ENCODE measurements around the gene GRIK5.
A peak's percentile ranks its signal among the peaks of the same experiment; 100 is the strongest.

The GRIK5 gene

DNA sequence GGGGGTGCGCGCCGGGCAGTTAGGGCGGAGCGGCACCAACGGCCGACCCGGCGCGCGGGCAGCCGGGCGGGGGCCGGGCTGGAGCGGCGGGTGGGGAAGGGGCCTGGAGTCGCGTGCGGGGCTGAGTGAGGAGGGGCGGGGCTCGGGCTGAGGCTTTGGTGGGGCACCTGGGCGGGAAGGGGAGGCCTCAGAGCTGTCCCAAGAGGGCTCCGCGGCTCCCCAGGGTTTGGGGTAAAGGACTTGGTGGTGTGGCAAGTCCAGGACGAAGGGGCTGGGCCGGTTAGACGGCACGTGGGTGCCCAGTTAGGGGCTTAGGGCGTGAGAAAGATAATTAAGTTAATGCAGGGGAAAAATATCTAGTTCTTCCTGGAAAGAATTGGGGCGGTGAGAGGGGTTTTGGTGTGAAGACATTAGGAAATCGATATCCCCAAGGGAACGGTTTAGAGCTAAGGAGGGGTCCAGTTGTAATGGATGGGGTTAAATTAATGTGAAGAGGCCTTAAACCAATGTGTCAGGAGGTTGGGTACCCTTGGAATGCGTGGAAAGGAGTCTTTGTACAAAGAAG lies 6.5 kb upstream of the GRIK5 start:
- Histone ChIP-seq H3K27me3 (ENCODE audit: control insufficient read depth in 1 of 2, insufficient read depth in 2 of 2, low read length in 2 of 2) (no peaks in the 10 kb centered on the region), H3K4me3 (ENCODE audit: low read length in 2 of 2) (peak overlapping the region; percentile 78 to 91), H3K9me3 (ENCODE audit: control insufficient read depth in 2 of 2, low read length in 2 of 2) (no peaks in the 10 kb centered on the region), H3K9ac (ENCODE audit: low read length in 2 of 2) (peak overlapping the region; percentile 91 to 92), H3K4me1 (ENCODE audit: control insufficient read depth, insufficient read depth, low read length) (peaks cover 19% of the 10 kb centered on the region), H3K27ac (ENCODE audit: low read length) (peak overlapping the region; percentile 46), H3K36me3 (ENCODE audit: control insufficient read depth in 2 of 2, insufficient read depth in 2 of 2, low read length in 2 of 2) (peaks cover 20 to 31% of the 10 kb centered on the region in 2 donors)

DNA sequence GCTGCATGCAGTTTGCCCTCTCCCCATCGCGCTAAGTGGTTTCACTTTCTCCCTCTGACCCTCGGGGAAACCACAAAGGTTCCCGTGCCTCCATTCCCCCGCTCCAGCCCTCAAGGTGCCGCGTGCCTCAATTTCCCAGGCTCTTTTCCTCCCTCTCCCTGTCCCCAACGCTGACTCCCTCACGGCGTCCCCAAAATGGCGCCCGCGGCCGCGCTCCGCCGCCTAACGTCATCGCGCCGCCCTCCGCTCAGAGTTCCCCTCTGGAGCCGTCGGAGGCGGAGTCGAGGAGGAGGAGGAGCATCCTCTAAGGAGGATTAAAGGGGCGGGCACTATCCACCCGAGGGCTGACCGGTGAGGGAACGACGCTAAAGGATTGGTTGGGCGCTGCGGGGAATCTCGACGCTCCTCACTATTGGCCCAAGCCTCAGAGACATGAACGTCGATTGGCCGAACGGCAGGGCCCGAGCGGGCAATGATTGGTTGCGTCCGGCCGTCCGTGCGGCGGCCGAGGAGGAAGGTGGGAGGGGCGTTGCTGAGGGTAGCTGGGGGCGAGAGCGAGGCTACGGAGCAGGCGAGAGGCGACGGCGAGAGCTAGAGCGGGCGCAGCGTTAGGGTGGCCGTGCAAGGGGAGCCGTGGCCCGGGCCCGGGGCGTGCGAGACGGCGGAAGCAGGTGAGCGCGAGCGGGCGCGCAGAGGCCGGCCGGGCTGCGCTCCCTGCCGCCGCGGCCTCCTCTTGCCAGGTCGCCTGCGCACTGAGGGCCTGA lies 5.8 kb upstream of the GRIK5 start, which contains the start of gene ZNF574:
Gene ZNF574 (plus strand): TSS at position 551 of the 764 bp plus-strand sequence. CDS start 2,441 bp downstream, outside the sequence.
- Histone ChIP-seq H3K27me3 (ENCODE audit: control insufficient read depth in 1 of 2, insufficient read depth in 2 of 2, low read length in 2 of 2) (no peaks in the 10 kb centered on the region), H3K9me3 (ENCODE audit: control insufficient read depth in 2 of 2, low read length in 2 of 2) (no peaks in the 10 kb centered on the region), H3K27ac (ENCODE audit: low read length) (peak within 1 kb of the TSS; percentile 99), H3K36me3 (ENCODE audit: control insufficient read depth in 2 of 2, insufficient read depth in 2 of 2, low read length in 2 of 2) (peaks cover 14 to 24% of the 10 kb centered on the region in 2 donors), H3K9ac (ENCODE audit: low read length in 2 of 2) (peak within 1 kb of the TSS; percentile 99 to 100), H3K4me3 (ENCODE audit: low read length in 2 of 2) (peak within 1 kb of the TSS; percentile 91 to 96), H3K4me1 (ENCODE audit: control insufficient read depth, insufficient read depth, low read length) (peaks cover 20% of the 10 kb centered on the region)

DNA sequence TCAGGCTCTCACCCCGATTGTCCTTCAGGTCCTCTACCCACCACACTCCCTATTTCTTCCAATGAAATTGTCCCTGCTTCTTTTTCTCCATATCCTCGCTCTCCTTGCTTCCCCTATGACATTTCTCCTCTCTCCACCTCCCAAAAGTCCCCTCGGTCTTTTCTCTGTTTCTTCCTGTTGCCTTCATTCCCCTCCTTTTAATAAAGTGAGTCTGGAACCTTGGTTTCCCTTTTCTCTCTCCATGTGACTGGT lies 5.3 kb upstream of the GRIK5 start:
- Histone ChIP-seq H3K36me3 (ENCODE audit: control insufficient read depth in 2 of 2, insufficient read depth in 2 of 2, low read length in 2 of 2) (peaks cover 9 to 19% of the 10 kb centered on the region in 2 donors), H3K4me1 (ENCODE audit: control insufficient read depth, insufficient read depth, low read length) (peaks cover 25% of the 10 kb centered on the region), H3K27me3 (ENCODE audit: control insufficient read depth in 1 of 2, insufficient read depth in 2 of 2, low read length in 2 of 2) (no peaks in the 10 kb centered on the region), H3K9ac (ENCODE audit: low read length in 2 of 2) (peak overlapping the region; percentile 99 to 100), H3K9me3 (ENCODE audit: control insufficient read depth in 2 of 2, low read length in 2 of 2) (no peaks in the 10 kb centered on the region), H3K4me3 (ENCODE audit: low read length in 2 of 2) (peak overlapping the region; percentile 91 to 96), H3K27ac (ENCODE audit: low read length) (peak overlapping the region; percentile 99)

DNA sequence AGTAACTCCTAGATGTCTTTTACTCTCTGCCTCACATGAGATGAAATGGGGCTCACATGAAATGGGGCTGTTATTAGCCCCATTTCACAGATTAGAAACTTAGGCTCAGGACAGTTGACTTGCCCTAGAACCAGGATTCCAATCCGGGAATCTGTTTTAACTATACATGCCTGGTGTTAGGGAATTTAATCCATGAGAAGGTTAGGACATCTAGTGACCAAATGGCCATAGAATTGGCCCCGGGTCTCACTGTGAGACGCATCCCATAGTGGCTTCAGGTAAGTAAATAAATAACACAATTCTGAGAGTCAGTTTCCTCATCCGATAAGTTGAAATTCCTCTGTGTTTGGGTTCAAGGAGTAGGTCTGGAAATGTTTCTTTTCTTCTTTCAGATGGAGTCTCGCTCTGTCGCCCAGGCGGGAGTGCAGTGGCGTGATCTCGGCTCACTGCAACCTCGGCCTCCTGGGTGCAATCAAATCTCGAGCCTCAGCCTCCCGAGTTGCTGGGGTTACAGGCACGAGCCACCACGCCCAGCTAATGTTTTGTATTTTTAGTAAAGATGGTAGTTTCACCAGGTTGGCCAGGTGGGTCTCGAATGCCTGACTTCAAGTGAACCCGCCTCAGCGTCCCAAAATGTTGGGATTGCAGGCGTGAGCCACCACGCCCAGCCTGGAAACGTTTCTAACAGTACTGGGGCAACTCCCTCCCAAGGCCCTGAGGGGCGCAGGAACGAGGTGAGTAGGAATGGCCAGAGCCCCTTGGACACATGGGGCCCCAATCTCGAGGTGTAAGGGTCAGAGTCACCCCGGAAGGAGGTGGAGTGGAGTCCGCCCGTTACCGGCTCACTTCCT lies 4.7 kb upstream of the GRIK5 start:
- H3K36me3 ChIP-seq (ENCODE audit: control insufficient read depth in 2 of 2, insufficient read depth in 2 of 2, low read length in 2 of 2) = peaks cover 3 to 14% of the 10 kb centered on the region in 2 donors
- no peaks in the 10 kb centered on the region for H3K9me3 ChIP-seq (ENCODE audit: control insufficient read depth in 2 of 2, low read length in 2 of 2)
- peak overlapping the region; percentile 99 for H3K27ac ChIP-seq (ENCODE audit: low read length)
- H3K4me1 ChIP-seq (ENCODE audit: control insufficient read depth, insufficient read depth, low read length) = peaks cover 27% of the 10 kb centered on the region
- peak overlapping the region; percentile 91 to 96 for H3K4me3 ChIP-seq (ENCODE audit: low read length in 2 of 2)
- no peaks in the 10 kb centered on the region for H3K27me3 ChIP-seq (ENCODE audit: control insufficient read depth in 1 of 2, insufficient read depth in 2 of 2, low read length in 2 of 2)
- peak overlapping the region; percentile 99 to 100 for H3K9ac ChIP-seq (ENCODE audit: low read length in 2 of 2)

DNA sequence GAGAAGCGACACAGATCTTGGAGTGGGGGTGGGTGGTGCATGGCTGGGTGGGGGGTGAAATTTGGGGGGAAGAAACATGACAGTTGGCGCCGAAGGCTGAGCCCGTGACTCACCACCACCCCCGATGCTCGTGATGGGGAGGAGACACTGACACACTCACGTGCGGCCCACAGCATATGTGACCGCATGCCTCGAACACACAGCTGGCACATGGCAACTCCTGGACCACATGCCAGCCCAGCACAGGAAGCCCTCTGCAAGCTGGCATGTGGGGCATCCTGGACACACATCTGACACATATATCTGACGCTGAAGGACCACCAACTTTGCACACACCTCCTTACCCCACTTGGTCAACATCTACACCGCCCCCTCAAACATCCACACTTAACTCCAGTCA lies 1.2 kb upstream of the GRIK5 start:
- no peak overlapping the region for H3K4me3 ChIP-seq (ENCODE audit: low read length in 2 of 2)
- H3K27ac ChIP-seq (ENCODE audit: low read length) = no peak overlapping the region
- peaks cover 27% of the 10 kb centered on the region for H3K4me1 ChIP-seq (ENCODE audit: control insufficient read depth, insufficient read depth, low read length)

DNA sequence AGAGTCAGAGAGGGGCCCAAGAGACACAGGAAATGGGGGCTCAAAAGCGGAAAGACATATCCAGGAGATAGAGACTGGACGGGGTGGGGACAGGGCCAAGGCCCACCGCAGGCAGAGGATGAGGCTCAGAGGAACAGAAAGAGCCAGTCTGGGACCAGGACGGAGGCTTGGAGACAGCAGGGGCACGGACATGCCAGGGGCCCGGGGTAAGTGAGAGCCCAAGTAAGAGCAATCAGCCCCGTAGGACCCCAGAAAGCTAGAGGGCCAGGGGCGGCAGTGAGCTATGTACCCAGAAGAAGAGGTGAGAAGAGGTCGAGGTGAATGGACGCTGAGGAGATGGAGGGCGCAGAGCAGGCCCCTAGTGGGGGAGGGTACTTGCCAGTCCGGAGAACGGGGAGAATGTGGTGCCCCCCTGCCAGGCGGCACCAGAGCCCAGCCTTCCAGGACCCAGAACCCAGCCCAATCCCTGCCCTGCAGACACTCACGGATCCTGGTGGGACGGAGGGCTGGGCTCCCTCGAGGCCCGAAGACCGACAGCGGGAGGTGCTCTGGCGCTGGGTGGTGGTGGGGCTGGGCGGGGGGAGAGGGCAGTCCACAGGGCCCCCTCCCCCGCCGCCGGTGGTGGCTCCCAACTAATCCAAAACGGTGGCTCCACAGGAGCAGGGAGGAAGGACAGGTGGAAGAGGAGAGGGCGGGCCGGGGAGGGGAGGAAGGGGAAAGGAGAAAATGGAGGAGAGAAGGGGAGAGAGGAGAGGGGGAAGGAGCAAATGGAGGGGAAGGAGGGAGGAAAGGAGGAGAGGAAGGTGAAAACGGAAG lies 1.0 kb downstream of the GRIK5 start:
- Histone ChIP-seq H3K9me3 (ENCODE audit: control insufficient read depth in 2 of 2, low read length in 2 of 2) (no peaks in the 10 kb centered on the region), H3K4me1 (ENCODE audit: control insufficient read depth, insufficient read depth, low read length) (peaks cover 21% of the 10 kb centered on the region), H3K4me3 (ENCODE audit: low read length in 2 of 2) (peak overlapping the region; percentile 66 to 78), H3K36me3 (ENCODE audit: control insufficient read depth in 2 of 2, insufficient read depth in 2 of 2, low read length in 2 of 2) (peaks cover 0 to 2% of the 10 kb centered on the region in 2 donors), H3K27me3 (ENCODE audit: control insufficient read depth in 1 of 2, insufficient read depth in 2 of 2, low read length in 2 of 2) (no peaks in the 10 kb centered on the region), H3K9ac (ENCODE audit: low read length in 2 of 2) (peak overlapping the region; percentile 69 to 74), H3K27ac (ENCODE audit: low read length) (peak overlapping the region; percentile 58)

More for the DNA sequence above, 1.2 kb upstream of the GRIK5 start:
- Histone ChIP-seq H3K9ac (ENCODE audit: low read length in 2 of 2) (no peak overlapping the region), H3K27me3 (ENCODE audit: control insufficient read depth in 1 of 2, insufficient read depth in 2 of 2, low read length in 2 of 2) (no peaks in the 10 kb centered on the region), H3K36me3 (ENCODE audit: control insufficient read depth in 2 of 2, insufficient read depth in 2 of 2, low read length in 2 of 2) (peaks cover 0 to 2% of the 10 kb centered on the region in 2 donors), H3K9me3 (ENCODE audit: control insufficient read depth in 2 of 2, low read length in 2 of 2) (no peaks in the 10 kb centered on the region)

DNA sequence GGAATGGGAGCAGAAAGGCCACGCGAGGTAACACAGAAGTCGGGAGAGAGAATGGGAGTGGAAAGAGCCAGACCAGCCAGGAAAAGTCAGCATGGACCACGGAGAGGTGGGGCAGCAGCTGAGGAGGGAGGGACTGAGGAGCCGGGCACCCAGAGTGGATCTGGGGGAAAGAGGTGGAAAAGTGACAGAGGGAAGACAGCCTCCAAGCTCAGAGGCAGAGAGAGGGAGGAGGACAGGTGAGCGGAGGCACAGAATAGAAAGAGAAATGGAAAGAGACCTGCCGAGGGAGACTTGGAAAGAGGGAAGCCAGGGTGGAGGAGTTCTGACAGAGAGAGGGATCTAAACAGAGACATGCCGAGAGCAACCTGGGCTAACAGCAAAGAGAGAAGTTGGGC lies 1.6 kb downstream of the GRIK5 start:
- peak overlapping the region; percentile 58 for H3K27ac ChIP-seq (ENCODE audit: low read length)
- H3K9ac ChIP-seq (ENCODE audit: low read length in 2 of 2) = peak overlapping the region; percentile 69 to 74
- peaks cover 21% of the 10 kb centered on the region for H3K4me1 ChIP-seq (ENCODE audit: control insufficient read depth, insufficient read depth, low read length)
- H3K36me3 ChIP-seq (ENCODE audit: control insufficient read depth in 2 of 2, insufficient read depth in 2 of 2, low read length in 2 of 2) = peaks cover 0 to 6% of the 10 kb centered on the region in 2 donors
- no peaks in the 10 kb centered on the region for H3K27me3 ChIP-seq (ENCODE audit: control insufficient read depth in 1 of 2, insufficient read depth in 2 of 2, low read length in 2 of 2)
- peak overlapping the region; percentile 27 to 78 for H3K4me3 ChIP-seq (ENCODE audit: low read length in 2 of 2)
- H3K9me3 ChIP-seq (ENCODE audit: control insufficient read depth in 2 of 2, low read length in 2 of 2) = no peaks in the 10 kb centered on the region

DNA sequence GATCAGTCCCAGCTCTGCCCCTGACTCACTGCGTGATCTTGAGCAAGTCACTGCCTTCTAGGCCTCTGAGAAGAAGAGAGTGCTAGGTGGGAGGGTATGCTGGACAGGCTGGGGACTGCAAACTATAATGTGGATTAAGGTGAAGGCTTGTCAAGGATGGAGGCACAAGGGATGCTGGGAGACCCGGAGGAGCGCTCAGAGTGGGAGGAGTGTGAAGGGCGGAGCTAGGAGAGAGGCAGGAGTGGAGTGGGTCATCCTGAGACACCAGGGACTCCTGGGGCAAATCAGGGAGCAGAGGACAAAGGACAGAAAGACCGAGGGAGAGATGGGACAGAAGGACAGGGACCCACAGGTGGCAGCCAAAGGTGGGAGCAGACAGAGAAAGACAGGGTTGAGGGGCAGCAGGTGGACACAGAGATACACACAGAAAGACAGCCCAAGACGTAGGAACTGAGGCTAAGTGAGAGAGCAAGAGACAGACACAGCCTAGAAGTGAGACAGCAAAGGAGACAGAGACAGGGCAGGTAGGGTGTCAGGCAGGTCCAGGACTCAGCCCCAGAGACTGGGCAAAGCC lies 2.6 kb downstream of the GRIK5 start:
- no peak overlapping the region for H3K9ac ChIP-seq (ENCODE audit: low read length in 2 of 2)
- H3K4me1 ChIP-seq (ENCODE audit: control insufficient read depth, insufficient read depth, low read length) = peaks cover 21% of the 10 kb centered on the region
- no peak overlapping the region for H3K27ac ChIP-seq (ENCODE audit: low read length)

DNA sequence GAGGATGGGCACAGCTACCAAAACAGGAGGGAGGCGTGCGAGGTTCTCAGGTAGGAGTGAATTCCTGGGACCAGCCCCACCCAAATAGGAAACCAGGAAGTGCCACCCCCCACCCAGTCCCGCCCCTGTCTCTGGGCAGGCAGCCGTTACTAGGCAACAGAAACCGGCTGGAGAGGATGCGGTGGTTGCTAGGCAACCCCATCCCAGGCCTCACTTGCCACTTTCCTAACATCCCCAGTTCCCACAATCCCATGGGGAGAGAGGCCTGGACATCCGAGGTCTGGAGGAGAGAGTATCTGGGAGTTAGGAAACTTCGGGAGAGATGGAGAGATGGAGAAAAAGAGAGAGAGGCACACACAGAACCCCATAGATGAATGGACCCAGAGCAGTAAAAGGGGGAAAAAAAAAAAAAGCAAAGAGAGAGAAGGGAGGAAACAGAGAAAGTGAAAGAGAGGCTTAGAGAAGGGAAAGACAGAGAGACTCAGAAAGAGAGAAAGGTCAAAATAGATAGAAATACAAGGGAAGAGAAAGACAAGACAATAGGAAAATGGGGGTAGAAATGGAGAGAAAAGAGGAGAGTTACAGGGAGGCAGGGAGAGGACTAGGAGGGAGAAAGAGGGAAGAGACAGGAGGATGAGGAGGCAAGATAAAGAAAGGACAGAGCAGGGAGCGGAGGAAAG lies 3.8 kb downstream of the GRIK5 start:
- Histone ChIP-seq H3K4me1 (ENCODE audit: control insufficient read depth, insufficient read depth, low read length) (peaks cover 21% of the 10 kb centered on the region), H3K9me3 (ENCODE audit: control insufficient read depth in 2 of 2, low read length in 2 of 2) (no peaks in the 10 kb centered on the region), H3K27ac (ENCODE audit: low read length) (no peak overlapping the region), H3K27me3 (ENCODE audit: control insufficient read depth in 1 of 2, insufficient read depth in 2 of 2, low read length in 2 of 2) (no peaks in the 10 kb centered on the region), H3K9ac (ENCODE audit: low read length in 2 of 2) (no peak overlapping the region), H3K4me3 (ENCODE audit: low read length in 2 of 2) (no peak overlapping the region), H3K36me3 (ENCODE audit: control insufficient read depth in 2 of 2, insufficient read depth in 2 of 2, low read length in 2 of 2) (peaks cover 16% of the 10 kb centered on the region in 2 donors)

More for the DNA sequence above, 2.6 kb downstream of the GRIK5 start:
- Histone ChIP-seq H3K9me3 (ENCODE audit: control insufficient read depth in 2 of 2, low read length in 2 of 2) (no peaks in the 10 kb centered on the region), H3K36me3 (ENCODE audit: control insufficient read depth in 2 of 2, insufficient read depth in 2 of 2, low read length in 2 of 2) (peaks cover 7 to 14% of the 10 kb centered on the region in 2 donors), H3K4me3 (ENCODE audit: low read length in 2 of 2) (no peak overlapping the region), H3K27me3 (ENCODE audit: control insufficient read depth in 1 of 2, insufficient read depth in 2 of 2, low read length in 2 of 2) (no peaks in the 10 kb centered on the region)

All from stomach smooth muscle (tissue), 2 donors.